Measurements from ENCODE around the gene TMSB15C.

Gene TMSB15C

GRCh38 chrX:104041003-104041402 lies 35.0 kb downstream of the TMSB15C start:
- DNase-seq = no peak

GRCh38 chrX:104039689-104040505 lies 36.1 kb downstream of the TMSB15C start, which contains the start of gene H2BW2:
Gene H2BW2, plus strand, starts transcription at chrX:104039956. Its CDS starts 39 bp downstream, at chrX:104039995.
- DNase-seq = no peak
